Testis (tissue), 3 donors: ENCODE results near the gene SNAI3. TPM values are rescaled to one million over a fixed set of nuclear protein-coding genes. Genes with fewer than 3 reads are reported as not detected.

Experiments used
- DNase-seq: peaks from one replicate; pipeline ENCODE4 v3.0.0-alpha.2; 2019
- H3K27ac ChIP-seq, 2 donors: fragments of 200-600 bp; sonication (generic); one replicate each; pipeline ENCODE4 v1.5.1; 2019
- H3K27me3 ChIP-seq: fragments of 200-600 bp; sonication (generic); one replicate; pipeline ENCODE4 v1.5.1; 2019
- H3K36me3 ChIP-seq: fragments of 200-600 bp; sonication (generic); one replicate; pipeline ENCODE4 v1.5.1; 2017; ENCODE audit warnings: low read depth; ENCODE audit errors: missing control alignments
- H3K4me1 ChIP-seq: fragments of 200-600 bp; sonication (generic); one replicate; pipeline ENCODE4 v1.5.1; 2019
- H3K4me3 ChIP-seq, 2 donors: fragments of 200-600 bp; sonication (generic); one replicate each; pipeline ENCODE4 v1.5.1; 2017 to 2019
- H3K9me3 ChIP-seq: fragments of 200-600 bp; sonication (generic); one replicate; pipeline ENCODE4 v1.5.1; 2017
- POLR2A ChIP-seq: fragments of 450-650 bp; IDR thresholded peaks from one replicate; pipeline ENCODE4 v1.6.1; 2017; ENCODE audit warnings: antibody characterized with exemption, mild to moderate bottlenecking, moderate library complexity
- WGBS, 2 donors: methylation state at CpG; one replicate each; pipeline ENCODE4 v1.1.5; 2018; 5-methylcytosine and 5-hydroxymethylcytosine counted together
- intact Hi-C: fragments of 100-400 bp; cut with DNase I; formaldehyde crosslinking; loops from one replicate; pipeline ENCODE4 v1.15.1; 2023; ENCODE audit warnings: low total_unique reads
- polyA plus RNA-seq: library from polyadenylated mRNA; stranded (reverse); fragments of 350-450 nt; fragmentation: Illumina TruSeq; extraction: RNeasy Lipid Tissue Mini Kit (QIAGEN cat#74804); gene quantifications from one replicate; pipeline ENCODE4 v1.2.3, GENCODE V29; 2014; ENCODE audit warnings: low read depth, low replicate concordance; ENCODE audit not compliant: insufficient read depth
- total RNA-seq, 2 donors: library from RNA; depleted of rRNA; stranded (reverse); fragments of >200 nt; gene quantifications; one replicate each; pipeline ENCODE4 v1.2.3, GENCODE V29; 2016
- TF ChIP-seq, protein P1 (sequence below), 3 experiments: fragments of 450-650 bp in 2 of 3; fragments of 200-600 bp in 1 of 3; sonication (generic) in 1 of 3; IDR thresholded peaks; one replicate each; pipeline ENCODE4 v1.5.1; 2016 to 2019; ENCODE audit warnings: antibody characterized with exemption in 3 of 3, mild to moderate bottlenecking in 2 of 3, moderate library complexity in 1 of 3

The SNAI3 gene
- total and polyA plus RNA-seq, 3 donors from 2014 or later, result 1.3 to 3.0 (median 2.5) TPM

GRCh38 chr16:88725609-88726407, 39.5 kb upstream of the SNAI3 start:
- Histone ChIP-seq H3K4me3 (no peak overlapping the region), H3K4me1 (no peaks in the 10 kb centered on the region), H3K27ac (no peak overlapping the region), H3K9me3 (no peaks in the 10 kb centered on the region), H3K27me3 (no peaks in the 10 kb centered on the region), H3K36me3 (no peaks in the 10 kb centered on the region)
- TF ChIP-seq, protein P1, sequence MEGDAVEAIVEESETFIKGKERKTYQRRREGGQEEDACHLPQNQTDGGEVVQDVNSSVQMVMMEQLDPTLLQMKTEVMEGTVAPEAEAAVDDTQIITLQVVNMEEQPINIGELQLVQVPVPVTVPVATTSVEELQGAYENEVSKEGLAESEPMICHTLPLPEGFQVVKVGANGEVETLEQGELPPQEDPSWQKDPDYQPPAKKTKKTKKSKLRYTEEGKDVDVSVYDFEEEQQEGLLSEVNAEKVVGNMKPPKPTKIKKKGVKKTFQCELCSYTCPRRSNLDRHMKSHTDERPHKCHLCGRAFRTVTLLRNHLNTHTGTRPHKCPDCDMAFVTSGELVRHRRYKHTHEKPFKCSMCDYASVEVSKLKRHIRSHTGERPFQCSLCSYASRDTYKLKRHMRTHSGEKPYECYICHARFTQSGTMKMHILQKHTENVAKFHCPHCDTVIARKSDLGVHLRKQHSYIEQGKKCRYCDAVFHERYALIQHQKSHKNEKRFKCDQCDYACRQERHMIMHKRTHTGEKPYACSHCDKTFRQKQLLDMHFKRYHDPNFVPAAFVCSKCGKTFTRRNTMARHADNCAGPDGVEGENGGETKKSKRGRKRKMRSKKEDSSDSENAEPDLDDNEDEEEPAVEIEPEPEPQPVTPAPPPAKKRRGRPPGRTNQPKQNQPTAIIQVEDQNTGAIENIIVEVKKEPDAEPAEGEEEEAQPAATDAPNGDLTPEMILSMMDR (IDR thresholded peaks at IDR 0.05), result no peak
- no peak for TF ChIP-seq POLR2A
- WGBS, 2 donors, result 81 to 86% methylated on average over 6 to 32 of the region's 32 CpGs
- DNase-seq, result no peak
- intact Hi-C loops, result no loop called here

- 85 to 86% methylated on average over 17 to 31 of the region's 31 CpGs for WGBS, 2 donors
- no peak for DNase-seq
- Histone ChIP-seq H3K4me3 (no peak overlapping the region), H3K36me3 (no peaks in the 10 kb centered on the region), H3K27me3 (no peaks in the 10 kb centered on the region), H3K27ac (no peak overlapping the region), H3K9me3 (no peaks in the 10 kb centered on the region), H3K4me1 (no peaks in the 10 kb centered on the region)
- intact Hi-C loops, result no loop called here
- TF ChIP-seq POLR2A, result no peak
- TF ChIP-seq, protein P1 (IDR thresholded peaks at IDR 0.05), result no peak
Observed at GRCh38 chr16:88724855-88725555, 38.7 kb upstream of the SNAI3 start.

- H3K4me1 ChIP-seq, result no peaks in the 10 kb centered on the region
- DNase-seq, result no peak
- H3K4me3 ChIP-seq, result no peak overlapping the region
- intact Hi-C loops, result no loop called here
- no peaks in the 10 kb centered on the region for H3K36me3 ChIP-seq
- H3K9me3 ChIP-seq, result no peaks in the 10 kb centered on the region
- H3K27me3 ChIP-seq, result no peaks in the 10 kb centered on the region
- 93 to 98% methylated on average over 13 to 17 of the region's 17 CpGs for WGBS, 2 donors
- no peak overlapping the region for H3K27ac ChIP-seq
- TF ChIP-seq, protein P1 (IDR thresholded peaks at IDR 0.05), result no peak
- no peak for TF ChIP-seq POLR2A
Observed at GRCh38 chr16:88723911-88724310, 37.6 kb upstream of the SNAI3 start.

DNA sequence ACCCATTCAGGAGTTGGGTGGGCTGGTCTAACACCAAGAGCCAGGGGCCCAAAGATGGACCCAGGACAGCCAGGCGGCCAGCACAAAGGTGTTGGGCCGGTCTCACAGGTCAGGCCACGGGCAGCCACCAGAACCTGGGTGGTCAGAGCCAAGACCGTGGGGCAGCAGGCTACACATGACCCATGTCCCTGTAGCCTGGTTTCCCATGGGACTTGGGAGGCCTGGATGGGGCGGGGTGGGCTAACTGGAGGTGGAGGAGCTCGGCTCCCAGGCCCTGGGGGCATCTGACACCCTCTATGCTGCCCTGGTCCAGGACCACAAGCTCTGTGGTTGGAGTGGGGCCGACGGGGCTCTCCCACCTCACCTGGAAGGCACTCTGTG, 37.2 kb upstream of the SNAI3 start:
- Histone ChIP-seq H3K4me3 (no peak overlapping the region), H3K27me3 (no peaks in the 10 kb centered on the region), H3K9me3 (no peaks in the 10 kb centered on the region), H3K27ac (no peak overlapping the region), H3K4me1 (no peaks in the 10 kb centered on the region), H3K36me3 (no peaks in the 10 kb centered on the region)
- 79% methylated on average over 8 of the region's 8 CpGs; no CpG with 5 or more reads in 1 of the 2 donors for WGBS, 2 donors
- TF ChIP-seq, protein P1 (IDR thresholded peaks at IDR 0.05), result no peak
- TF ChIP-seq POLR2A, result no peak
- no peak for DNase-seq
- intact Hi-C loops, result no loop called here
